Gastroesophageal sphincter (tissue), 4 donors: ENCODE measurements around the gene MET. TPM values are rescaled to one million over a fixed set of nuclear protein-coding genes. Genes with fewer than 3 reads are reported as not detected.

ENCODE experiments used
- ATAC-seq: fragments of 150-250 bp; one replicate; pipeline ENCODE4 v1.9.1; 2016; ENCODE audit warnings: mild to moderate bottlenecking, moderate library complexity
- H3K27ac ChIP-seq, 4 donors: fragments of 200-600 bp; sonication (generic) in 3 of 4; 1 replicate in 3 of 4; 2 replicates in 1 of 4; pipeline ENCODE4 v1.5.1; 2016 to 2019
- H3K27me3 ChIP-seq: fragments of 200-600 bp; sonication (generic); one replicate; pipeline ENCODE4 v1.5.1; 2019
- H3K36me3 ChIP-seq, 2 donors: fragments of 200-600 bp; sonication (generic); one replicate each; pipeline ENCODE4 v1.5.1; 2019; ENCODE audit warnings: control low read depth in 1 of 2
- H3K4me1 ChIP-seq, 3 donors: fragments of 200-600 bp; sonication (generic); 1 replicate in 2 of 3; 2 replicates in 1 of 3; pipeline ENCODE4 v1.5.1; 2016 to 2019; ENCODE audit warnings: control low read depth in 2 of 3
- H3K4me3 ChIP-seq, 2 donors: fragments of 200-600 bp; sonication (generic); one replicate each; pipeline ENCODE4 v1.5.1; 2019; ENCODE audit warnings: mild to moderate bottlenecking in 1 of 2, moderate library complexity in 1 of 2
- H3K9me3 ChIP-seq, 3 donors: fragments of 200-600 bp; sonication (generic); one replicate each; pipeline ENCODE4 v1.5.1; 2017 to 2019; ENCODE audit warnings: control low read depth in 2 of 3
- CTCF ChIP-seq, 4 experiments: fragments of 200-600 bp in 2 of 4; fragments of 450-650 bp in 2 of 4; sonication (generic) in 1 of 4; IDR thresholded peaks; one replicate each; pipeline ENCODE4 v1.5.1; 2017 to 2019; ENCODE audit warnings: antibody characterized with exemption in 4 of 4, mild to moderate bottlenecking in 2 of 4, moderate library complexity in 2 of 4
- EP300 ChIP-seq: sonication (generic); formaldehyde crosslinking; IDR thresholded peaks from one replicate; pipeline ENCODE4 v1.6.1; 2017; ENCODE audit warnings: antibody characterized with exemption, mild to moderate bottlenecking
- POLR2A ChIP-seq, 2 donors: fragments of 450-650 bp; IDR thresholded peaks; one replicate each; pipeline ENCODE4 v1.6.1; 2017; ENCODE audit warnings: antibody characterized with exemption in 2 of 2, mild to moderate bottlenecking in 2 of 2, moderate library complexity in 1 of 2
- POLR2AphosphoS5 ChIP-seq: sonication (generic); formaldehyde crosslinking; IDR thresholded peaks from one replicate; pipeline ENCODE4 v1.6.1; 2017; ENCODE audit warnings: antibody characterized with exemption
- WGBS, 2 donors: methylation state at CpG; one replicate each; pipeline ENCODE4 v1.1.5; 2018; ENCODE audit warnings: low coverage in 1 of 2; 5-methylcytosine and 5-hydroxymethylcytosine counted together
- total RNA-seq, 4 donors: library from RNA; depleted of rRNA; stranded (reverse); fragments of >200 nt; gene quantifications; one replicate each; pipeline ENCODE4 v1.1.0, GENCODE V29; 2016

Gene MET
- total RNA-seq, 4 donors from 2014 or later = 5.8 to 27.2 (median 21.3) TPM

- Histone ChIP-seq H3K27me3 (no peaks in the 10 kb centered on the region), H3K4me3 (no peak overlapping the region), H3K36me3 (no peaks in the 10 kb centered on the region), H3K27ac (no peak overlapping the region), H3K9me3 (no peaks in the 10 kb centered on the region), H3K4me1 (peaks cover 7 to 33% (median 19%) of the 10 kb centered on the region in 3 donors)
- 88 to 99% methylated on average over 3 of the region's 3 CpGs for WGBS, 2 donors
- no peak for ATAC-seq
- TF ChIP-seq POLR2A (IDR thresholded peaks at IDR 0.05) (no peak), POLR2AphosphoS5 (no peak), CTCF (IDR thresholded peaks at IDR 0.05) (no peak), EP300 (no peak)
Measured at GRCh38 chr7:116804471-116804870, 132.5 kb downstream of the MET start.

- TF ChIP-seq CTCF (IDR thresholded peaks at IDR 0.05) (no peak), POLR2AphosphoS5 (peak; percentile 54), EP300 (no peak), POLR2A (IDR thresholded peaks at IDR 0.05) (no peak)
- WGBS, 2 donors = 39 to 42% methylated on average over 6 to 7 of the region's 7 CpGs
- peaks cover 7 to 35% (median 19%) of the 10 kb centered on the region in 3 donors for H3K4me1 ChIP-seq
- no peaks in the 10 kb centered on the region for H3K36me3 ChIP-seq
- H3K4me3 ChIP-seq = no peak overlapping the region
- no peaks in the 10 kb centered on the region for H3K27me3 ChIP-seq
- ATAC-seq = peak; percentile 7
- H3K27ac ChIP-seq = peak overlapping the region in 2 of 4 donors; percentile 16 to 33
- H3K9me3 ChIP-seq = no peaks in the 10 kb centered on the region
Measured at GRCh38 chr7:116805100-116805544, 133.1 kb downstream of the MET start.

GRCh38 chr7:116806046-116806944 lies 134.3 kb downstream of the MET start:
- Histone ChIP-seq H3K4me1 (peaks cover 7 to 35% (median 12%) of the 10 kb centered on the region in 3 donors), H3K27ac (no peak overlapping the region), H3K36me3 (no peaks in the 10 kb centered on the region), H3K4me3 (no peak overlapping the region), H3K27me3 (no peaks in the 10 kb centered on the region), H3K9me3 (no peaks in the 10 kb centered on the region)
- 72 to 93% methylated on average over 5 to 6 of the region's 7 CpGs for WGBS, 2 donors
- ATAC-seq = no peak
- no peak for TF ChIP-seq POLR2AphosphoS5
- no peak for TF ChIP-seq POLR2A (IDR thresholded peaks at IDR 0.05)
- TF ChIP-seq EP300 = no peak
- no peak for TF ChIP-seq CTCF (IDR thresholded peaks at IDR 0.05)

- ATAC-seq = no peak
- no peak overlapping the region for H3K27ac ChIP-seq
Measured at GRCh38 chr7:116807011-116807560, 135.1 kb downstream of the MET start.

More at GRCh38 chr7:116807011-116807560, 135.1 kb downstream of the MET start:
- no peaks in the 10 kb centered on the region for H3K36me3 ChIP-seq
- TF ChIP-seq POLR2A (IDR thresholded peaks at IDR 0.05) = no peak
- no peak for TF ChIP-seq EP300
- TF ChIP-seq CTCF (IDR thresholded peaks at IDR 0.05) = no peak
- no peak for TF ChIP-seq POLR2AphosphoS5
- H3K4me3 ChIP-seq = no peak overlapping the region
- 90 to 100% methylated on average over 2 to 3 of the region's 3 CpGs for WGBS, 2 donors
- H3K27me3 ChIP-seq = no peaks in the 10 kb centered on the region
- peaks cover 4 to 31% (median 9%) of the 10 kb centered on the region in 3 donors for H3K4me1 ChIP-seq
- no peaks in the 10 kb centered on the region for H3K9me3 ChIP-seq
